GM23338 (cell line): ENCODE results near the gene DDN. TPM values are rescaled to one million over a fixed set of nuclear protein-coding genes. Genes with fewer than 3 reads are reported as not detected.
A peak's percentile ranks its signal among the peaks of the same experiment; 100 is the strongest.

ENCODE experiments used
- ATAC-seq: fragments of 200-7000 bp; cut with Tn5 transposase; 3 replicates; pipeline ENCODE4 v1.9.1; 2020
- DNase-seq: peaks from one replicate; pipeline ENCODE4 v3.0.0-alpha.2; 2015; ENCODE audit warnings: low spot score
- H2AFZ ChIP-seq: fragments of 200-600 bp; sonication (generic); 2 replicates; pipeline ENCODE4 v1.8.0; 2016; ENCODE audit warnings: antibody characterized with exemption, mild to moderate bottlenecking, moderate library complexity
- H3F3A ChIP-seq: fragments of 200-600 bp; sonication (generic); replicated peaks from 2 replicates; pipeline ENCODE4 v1.8.0; 2017; ENCODE audit warnings: antibody characterized with exemption, mixed run types, low read depth
- H3K27ac ChIP-seq: fragments of 200-600 bp; sonication (generic); 2 replicates; pipeline ENCODE4 v1.6.1; 2016; ENCODE audit warnings: low read depth
- H3K27me3 ChIP-seq: fragments of 200-600 bp; sonication (generic); 2 replicates; pipeline ENCODE4 v1.8.0; 2016; ENCODE audit warnings: mild to moderate bottlenecking, mixed run types, moderate library complexity; ENCODE audit not compliant: insufficient read depth
- H3K36me3 ChIP-seq: fragments of 200-600 bp; sonication (generic); 2 replicates; pipeline ENCODE4 v1.8.0; 2016; ENCODE audit warnings: mild to moderate bottlenecking; ENCODE audit not compliant: insufficient read depth
- H3K4me1 ChIP-seq: fragments of 200-600 bp; sonication (generic); 2 replicates; pipeline ENCODE4 v1.8.0; 2016; ENCODE audit warnings: mild to moderate bottlenecking, moderate library complexity; ENCODE audit not compliant: insufficient read depth
- H3K4me2 ChIP-seq: fragments of 200-600 bp; sonication (generic); 2 replicates; pipeline ENCODE4 v1.7.1; 2017; ENCODE audit warnings: mixed run types
- H3K4me3 ChIP-seq: fragments of 200-600 bp; sonication (generic); 2 replicates; pipeline ENCODE4 v1.6.1; 2016; ENCODE audit warnings: mixed run types
- H3K79me2 ChIP-seq: fragments of 200-600 bp; sonication (generic); replicated peaks from 2 replicates; pipeline ENCODE4 v1.8.0; 2017; ENCODE audit warnings: mild to moderate bottlenecking; ENCODE audit not compliant: insufficient read depth
- H3K9me2 ChIP-seq: fragments of 200-600 bp; sonication (generic); 2 replicates; pipeline ENCODE4 v1.8.0; 2017; ENCODE audit not compliant: insufficient read depth
- H4K20me1 ChIP-seq: fragments of 200-600 bp; sonication (generic); replicated peaks from 2 replicates; pipeline ENCODE4 v1.8.0; 2017; ENCODE audit warnings: mild to moderate bottlenecking; ENCODE audit not compliant: insufficient read depth
- H3K27ac Mint-ChIP-seq: 2 replicates; pipeline ENCODE4 v1.8.0; 2020; ENCODE audit warnings: inconsistent platforms, mild to moderate bottlenecking, moderate library complexity, mixed read lengths
- H3K27me3 Mint-ChIP-seq: 3 replicates; pipeline ENCODE4 v1.8.0; 2022; ENCODE audit warnings: low read depth, mild to moderate bottlenecking, moderate library complexity, mixed read lengths, inconsistent platforms; ENCODE audit not compliant: insufficient read depth, poor library complexity
- H3K36me3 Mint-ChIP-seq: 3 replicates; pipeline ENCODE4 v1.8.0; 2021; ENCODE audit warnings: low read depth, mild to moderate bottlenecking, inconsistent platforms, moderate library complexity, mixed read lengths
- H3K4me1 Mint-ChIP-seq: 3 replicates; pipeline ENCODE4 v1.8.0; 2020; ENCODE audit warnings: mild to moderate bottlenecking, inconsistent platforms, mixed read lengths
- H3K4me3 Mint-ChIP-seq: 3 replicates; pipeline ENCODE4 v1.8.0; 2021; ENCODE audit warnings: moderate library complexity, mild to moderate bottlenecking, inconsistent platforms, mixed read lengths
- H3K9me3 Mint-ChIP-seq: 3 replicates; pipeline ENCODE4 v1.8.0; 2020; ENCODE audit warnings: moderate library complexity, mild to moderate bottlenecking, inconsistent platforms, mixed read lengths
- CREB1 ChIP-seq: fragments of 250-450 bp; sonication (Bioruptor Pico); IDR thresholded peaks from 2 replicates; pipeline ENCODE4 v1.5.0; 2020; ENCODE audit warnings: low read depth, mild to moderate bottlenecking, moderate library complexity
- EZH2 ChIP-seq: fragments of 200-600 bp; sonication (generic); IDR thresholded peaks from one replicate; pipeline ENCODE4 v1.8.0; 2017; ENCODE audit warnings: antibody characterized with exemption, mild to moderate bottlenecking, low read depth; ENCODE audit not compliant: unreplicated experiment
- EZH2phosphoT487 ChIP-seq: fragments of 200-600 bp; sonication (generic); IDR thresholded peaks from one replicate; pipeline ENCODE4 v1.8.1; 2018; ENCODE audit warnings: antibody characterized with exemption; ENCODE audit not compliant: unreplicated experiment
- NANOG ChIP-seq: IDR thresholded peaks from 2 replicates; pipeline ENCODE4 v1.6.1; 2016; ENCODE audit warnings: antibody characterized with exemption, borderline replicate concordance
- POLR2AphosphoS5 ChIP-seq: IDR thresholded peaks from 2 replicates; pipeline ENCODE4 v1.6.1; 2016; ENCODE audit warnings: antibody characterized with exemption, low read depth
- ZNF331 ChIP-seq: fragments of 250-450 bp; sonication (Bioruptor Pico); IDR thresholded peaks from 2 replicates; pipeline ENCODE4 v1.5.0; 2020; ENCODE audit warnings: low read depth, mild to moderate bottlenecking, moderate library complexity
- polyA plus RNA-seq: library from polyadenylated mRNA; unstranded; fragments of >200 nt; fragmentation: Nextera tagmentation; extraction: Ambion mirVana; gene quantifications from 2 replicates; pipeline ENCODE4 v1.2.1, GENCODE V29; 2016
- total RNA-seq: library from RNA; depleted of rRNA; stranded (reverse); fragments of >200 nt; shearing (Covaris generic); gene quantifications from 2 replicates; pipeline ENCODE4 v1.2.3, GENCODE V29; 2014
- TF ChIP-seq, protein P1 (sequence below), 2 experiments: fragments of 200-600 bp in 1 of 2; sonication (generic) in 1 of 2; conservative IDR thresholded peaks; 2 replicates each; pipeline versions ENCODE4 v1.5.1 to v1.6.1; 2016 to 2017; ENCODE audit warnings: antibody characterized with exemption in 2 of 2, low read depth in 2 of 2, mild to moderate bottlenecking in 2 of 2, moderate library complexity in 1 of 2
- TF ChIP-seq, protein P2 (sequence below): IDR thresholded peaks from 2 replicates; pipeline ENCODE4 v1.6.1; 2016; ENCODE audit warnings: antibody characterized with exemption

DDN gene
- total and polyA plus RNA-seq, 2 experiments from 2014 or later: 0.10 TPM; not detected in 1

DNA sequence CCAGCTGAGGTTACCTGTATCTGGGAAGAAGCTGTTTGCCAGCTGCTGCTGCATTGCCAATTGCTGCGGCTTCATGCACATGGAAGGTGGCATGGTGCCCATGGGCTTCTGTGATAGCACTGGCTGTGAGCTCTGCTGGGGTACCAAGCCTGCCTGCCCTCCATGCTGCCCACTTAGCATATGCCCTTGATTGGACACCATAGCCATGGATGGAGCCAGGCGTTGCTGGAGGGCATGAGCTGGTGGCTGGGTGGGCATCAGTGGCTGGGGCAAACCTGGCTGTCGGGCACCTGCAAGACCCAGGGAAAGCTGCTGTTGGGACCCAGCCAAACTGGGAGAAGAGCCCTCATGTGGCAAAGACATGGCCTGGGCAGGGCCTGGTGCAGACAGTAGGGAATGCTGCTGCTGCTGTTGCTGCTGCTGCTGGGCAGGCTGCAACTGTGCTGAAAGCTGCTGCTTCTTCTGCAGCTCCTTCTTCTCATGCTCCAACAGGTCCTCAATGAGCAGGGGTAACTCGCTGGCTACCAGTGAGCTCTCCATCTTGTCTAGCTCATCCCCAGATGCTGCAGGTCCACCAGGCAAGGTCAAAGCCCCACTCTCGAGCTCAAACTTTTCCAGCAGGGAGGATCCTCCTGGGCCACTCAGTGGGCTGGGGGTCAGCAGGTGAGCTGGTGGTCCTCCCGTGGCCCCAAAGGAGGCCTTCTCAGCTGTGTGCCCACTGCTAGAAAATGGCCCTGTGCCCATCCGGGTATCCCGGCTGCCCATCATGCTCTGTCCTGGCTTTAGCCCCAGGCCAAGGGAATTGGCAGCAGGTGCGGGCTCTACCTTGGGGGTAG, 38.2 kb upstream of the DDN start:
- H2AFZ ChIP-seq: no peak overlapping the region
- H3K36me3 ChIP-seq: peaks cover 17% of the 10 kb centered on the region
- Mint-ChIP-seq H3K36me3 (peaks cover 84% of the 10 kb centered on the region), H3K4me3 (no peak overlapping the region), H3K27ac (no peak overlapping the region), H3K4me1 (no peaks in the 10 kb centered on the region), H3K9me3 (no peaks in the 10 kb centered on the region), H3K27me3 (peaks cover 6% of the 10 kb centered on the region)
- ATAC-seq (no peak), DNase-seq (no peak)
- no peak overlapping the region for H3K4me3 ChIP-seq
- no peaks in the 10 kb centered on the region for H3K79me2 ChIP-seq
- H3K4me1 ChIP-seq: no peaks in the 10 kb centered on the region
- no peaks in the 10 kb centered on the region for H3K27me3 ChIP-seq
- TF ChIP-seq POLR2AphosphoS5: 0 out of 2 replicates have a peak, but pooled peaks have one; percentile 15
- no peak for TF ChIP-seq EZH2
- TF ChIP-seq, protein P1, sequence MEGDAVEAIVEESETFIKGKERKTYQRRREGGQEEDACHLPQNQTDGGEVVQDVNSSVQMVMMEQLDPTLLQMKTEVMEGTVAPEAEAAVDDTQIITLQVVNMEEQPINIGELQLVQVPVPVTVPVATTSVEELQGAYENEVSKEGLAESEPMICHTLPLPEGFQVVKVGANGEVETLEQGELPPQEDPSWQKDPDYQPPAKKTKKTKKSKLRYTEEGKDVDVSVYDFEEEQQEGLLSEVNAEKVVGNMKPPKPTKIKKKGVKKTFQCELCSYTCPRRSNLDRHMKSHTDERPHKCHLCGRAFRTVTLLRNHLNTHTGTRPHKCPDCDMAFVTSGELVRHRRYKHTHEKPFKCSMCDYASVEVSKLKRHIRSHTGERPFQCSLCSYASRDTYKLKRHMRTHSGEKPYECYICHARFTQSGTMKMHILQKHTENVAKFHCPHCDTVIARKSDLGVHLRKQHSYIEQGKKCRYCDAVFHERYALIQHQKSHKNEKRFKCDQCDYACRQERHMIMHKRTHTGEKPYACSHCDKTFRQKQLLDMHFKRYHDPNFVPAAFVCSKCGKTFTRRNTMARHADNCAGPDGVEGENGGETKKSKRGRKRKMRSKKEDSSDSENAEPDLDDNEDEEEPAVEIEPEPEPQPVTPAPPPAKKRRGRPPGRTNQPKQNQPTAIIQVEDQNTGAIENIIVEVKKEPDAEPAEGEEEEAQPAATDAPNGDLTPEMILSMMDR (conservative IDR thresholded peaks at IDR 0.05; ENCODE audit: low read depth in 2 of 2): no peak
- no peaks in the 10 kb centered on the region for H3F3A ChIP-seq
- no peak overlapping the region for H3K4me2 ChIP-seq
- peaks cover 10% of the 10 kb centered on the region; the same call in 1 of the 2 replicates for H4K20me1 ChIP-seq
- no peaks in the 10 kb centered on the region for H3K9me2 ChIP-seq
- no peak overlapping the region for H3K27ac ChIP-seq

DNA sequence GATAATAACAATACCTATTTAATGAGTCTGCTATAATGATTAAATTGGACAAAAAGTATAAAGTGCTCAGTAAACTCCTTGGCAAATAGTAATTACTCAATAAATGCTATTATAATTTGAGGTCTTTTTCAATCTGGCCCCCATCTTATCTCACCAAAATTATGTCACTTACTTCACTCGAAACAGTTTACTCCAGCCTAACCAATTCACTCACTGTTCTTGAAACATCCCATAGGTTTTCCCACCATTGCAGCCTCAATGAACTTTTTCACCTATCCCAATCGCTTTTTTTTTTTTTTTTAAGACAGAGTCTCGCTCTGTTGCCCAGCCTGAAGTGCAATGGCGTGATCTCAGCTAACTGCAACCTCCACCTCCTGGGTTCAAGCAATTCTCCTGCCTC, 36.9 kb upstream of the DDN start:
- H3K79me2 ChIP-seq: no peaks in the 10 kb centered on the region
- H3K4me3 ChIP-seq: no peak overlapping the region
- Mint-ChIP-seq H3K4me3 (no peak overlapping the region), H3K27ac (no peak overlapping the region), H3K9me3 (no peaks in the 10 kb centered on the region), H3K27me3 (peaks cover 6% of the 10 kb centered on the region), H3K4me1 (no peaks in the 10 kb centered on the region), H3K36me3 (peaks cover 78% of the 10 kb centered on the region)
- no peak overlapping the region for H3K27ac ChIP-seq
- H3K27me3 ChIP-seq: no peaks in the 10 kb centered on the region
- no peak overlapping the region for H3K4me2 ChIP-seq
- peaks cover 8% of the 10 kb centered on the region; the same call in 1 of the 2 replicates for H4K20me1 ChIP-seq
- no peak for TF ChIP-seq EZH2
- no peak for TF ChIP-seq CREB1 (CRISPR knock-in tag)
- no peak for TF ChIP-seq EZH2phosphoT487
- no peak for TF ChIP-seq ZNF331 (CRISPR knock-in tag)
- no peak for TF ChIP-seq NANOG
- TF ChIP-seq, protein P2, sequence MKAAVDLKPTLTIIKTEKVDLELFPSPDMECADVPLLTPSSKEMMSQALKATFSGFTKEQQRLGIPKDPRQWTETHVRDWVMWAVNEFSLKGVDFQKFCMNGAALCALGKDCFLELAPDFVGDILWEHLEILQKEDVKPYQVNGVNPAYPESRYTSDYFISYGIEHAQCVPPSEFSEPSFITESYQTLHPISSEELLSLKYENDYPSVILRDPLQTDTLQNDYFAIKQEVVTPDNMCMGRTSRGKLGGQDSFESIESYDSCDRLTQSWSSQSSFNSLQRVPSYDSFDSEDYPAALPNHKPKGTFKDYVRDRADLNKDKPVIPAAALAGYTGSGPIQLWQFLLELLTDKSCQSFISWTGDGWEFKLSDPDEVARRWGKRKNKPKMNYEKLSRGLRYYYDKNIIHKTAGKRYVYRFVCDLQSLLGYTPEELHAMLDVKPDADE: no peak
- DNase-seq: no peak
- ATAC-seq: no peak
- no peaks in the 10 kb centered on the region for H3F3A ChIP-seq
- no peak overlapping the region for H2AFZ ChIP-seq
- no peaks in the 10 kb centered on the region for H3K9me2 ChIP-seq
- H3K36me3 ChIP-seq: peaks cover 10% of the 10 kb centered on the region
- no peaks in the 10 kb centered on the region for H3K4me1 ChIP-seq
